Mucosa of gallbladder (tissue), 1 donor: ENCODE measurements around the gene CREBL2. TPM values are rescaled to one million over a fixed set of nuclear protein-coding genes. Genes with fewer than 3 reads are reported as not detected.
"Not testable (repeated sequence)": the region's sequence is repeated elsewhere in the genome, so short reads cannot be mapped to it uniquely, and the experiment has no call there.

Experiments
- DNase-seq: peaks from one replicate; pipeline ENCODE4 v3.0.0-alpha.2; 2020; ENCODE audit warnings: low spot score
- total RNA-seq: library from RNA; stranded (reverse); gene quantifications from one replicate; pipeline ENCODE4 v1.2.1, GENCODE V29; 2021
- donor health status: DM: no; HTN: no; CAD: no.

The CREBL2 gene
- total RNA-seq: 36.9 TPM

- peak; percentile 94 for DNase-seq
These were observed at the start of gene CREBL2 for GRCh38 chr12:12611512-12612306. Gene CREBL2 (plus strand): TSS chr12:12611876. CDS start chr12:12612173, 297 bp downstream.

GRCh38 chr12:12562016-12562483, 49.6 kb upstream of the CREBL2 start:
- no peak for DNase-seq

- DNase-seq: peak; percentile 94
These were observed 49.0 kb upstream of the CREBL2 start, which contains the start of gene DUSP16 for GRCh38 chr12:12562585-12563261. Gene DUSP16 (minus strand): TSS chr12:12562863. CDS start chr12:12521098, 41,765 bp downstream.

GRCh38 chr12:12563290-12563928, 48.3 kb upstream of the CREBL2 start:
- DNase-seq: no peak

GRCh38 chr12:12564911-12565310, 46.8 kb upstream of the CREBL2 start:
- no peak for DNase-seq

GRCh38 chr12:12565971-12566370, 45.7 kb upstream of the CREBL2 start:
- DNase-seq: not testable (repeated sequence)

- no peak for DNase-seq
These were observed 39.0 kb upstream of the CREBL2 start for GRCh38 chr12:12572659-12573058.

- no peak for DNase-seq
These were observed 33.9 kb upstream of the CREBL2 start for GRCh38 chr12:12577786-12578185.

- not testable (repeated sequence) for DNase-seq
These were observed 31.0 kb upstream of the CREBL2 start for GRCh38 chr12:12580716-12581115.

GRCh38 chr12:12582193-12582881, 29.3 kb upstream of the CREBL2 start:
- DNase-seq: no peak

- DNase-seq: no peak
These were observed 28.8 kb upstream of the CREBL2 start for GRCh38 chr12:12582895-12583303.

- no peak for DNase-seq
These were observed 28.0 kb upstream of the CREBL2 start for GRCh38 chr12:12583510-12584178.

GRCh38 chr12:12585115-12585863, 26.4 kb upstream of the CREBL2 start:
- DNase-seq: no peak

- no peak for DNase-seq
These were observed 24.6 kb upstream of the CREBL2 start for GRCh38 chr12:12586879-12587675.

GRCh38 chr12:12587878-12588277, 23.8 kb upstream of the CREBL2 start:
- no peak for DNase-seq

- DNase-seq: not testable (repeated sequence)
These were observed 23.2 kb upstream of the CREBL2 start for GRCh38 chr12:12588436-12588835.

GRCh38 chr12:12590961-12591360, 20.7 kb upstream of the CREBL2 start:
- no peak for DNase-seq

- DNase-seq: no peak
These were observed 18.7 kb upstream of the CREBL2 start for GRCh38 chr12:12592930-12593329.

- DNase-seq: not testable (repeated sequence)
These were observed 15.7 kb upstream of the CREBL2 start for GRCh38 chr12:12595929-12596328.

GRCh38 chr12:12596598-12596997, 15.1 kb upstream of the CREBL2 start:
- DNase-seq: not testable (repeated sequence)
